ENCODE results near the gene DLG5. TPM values are rescaled to one million over a fixed set of nuclear protein-coding genes. Genes with fewer than 3 reads are reported as not detected.

Gene DLG5
- total RNA-seq, 1 donor: 39.7 TPM

DNA sequence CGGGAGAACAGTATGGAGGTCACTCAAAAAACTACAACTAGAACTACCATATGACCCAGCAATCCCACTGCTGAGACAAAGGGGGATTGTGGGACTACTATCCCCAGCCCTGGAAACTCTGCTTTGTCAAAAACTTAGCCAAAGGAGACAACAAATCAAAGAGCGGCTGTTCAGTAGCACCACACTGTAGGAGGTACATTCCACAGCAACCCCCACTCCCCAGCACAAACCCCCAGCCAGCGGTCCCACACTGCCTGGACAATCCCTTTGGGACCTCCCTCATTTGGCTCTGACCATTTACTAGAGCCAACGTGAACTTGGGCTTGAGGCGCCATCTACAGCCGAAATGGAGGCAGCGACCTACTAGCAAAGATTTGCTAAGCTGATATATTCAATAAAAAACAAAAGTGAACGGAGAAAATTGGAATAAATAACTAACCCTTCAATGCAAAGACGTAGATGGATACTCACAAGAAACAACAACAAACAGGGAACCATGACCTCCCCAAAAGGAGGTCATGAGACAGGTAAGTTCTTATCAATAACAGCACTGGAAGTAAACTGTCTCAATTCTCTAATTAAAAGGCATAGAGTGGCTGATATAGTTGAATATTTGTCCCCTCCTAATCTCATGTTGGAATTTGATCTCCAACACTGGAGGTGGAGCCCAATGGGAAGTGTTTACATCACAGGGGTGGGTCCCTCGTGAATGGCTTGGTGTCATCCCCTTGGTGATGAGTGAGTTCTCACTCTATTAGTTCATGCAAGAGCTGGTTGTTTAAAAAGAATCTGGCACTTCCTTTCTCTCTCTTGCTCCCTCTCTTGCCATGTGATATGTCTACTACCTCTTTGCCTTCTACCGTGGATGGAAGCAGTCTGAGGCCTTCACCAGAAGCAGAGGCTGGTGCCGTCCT is 170.0 kb downstream of the DLG5 start:
- no peak overlapping the region for H3K4me3 ChIP-seq (ENCODE audit: low read depth, low read length)
- TF ChIP-seq, protein P1, sequence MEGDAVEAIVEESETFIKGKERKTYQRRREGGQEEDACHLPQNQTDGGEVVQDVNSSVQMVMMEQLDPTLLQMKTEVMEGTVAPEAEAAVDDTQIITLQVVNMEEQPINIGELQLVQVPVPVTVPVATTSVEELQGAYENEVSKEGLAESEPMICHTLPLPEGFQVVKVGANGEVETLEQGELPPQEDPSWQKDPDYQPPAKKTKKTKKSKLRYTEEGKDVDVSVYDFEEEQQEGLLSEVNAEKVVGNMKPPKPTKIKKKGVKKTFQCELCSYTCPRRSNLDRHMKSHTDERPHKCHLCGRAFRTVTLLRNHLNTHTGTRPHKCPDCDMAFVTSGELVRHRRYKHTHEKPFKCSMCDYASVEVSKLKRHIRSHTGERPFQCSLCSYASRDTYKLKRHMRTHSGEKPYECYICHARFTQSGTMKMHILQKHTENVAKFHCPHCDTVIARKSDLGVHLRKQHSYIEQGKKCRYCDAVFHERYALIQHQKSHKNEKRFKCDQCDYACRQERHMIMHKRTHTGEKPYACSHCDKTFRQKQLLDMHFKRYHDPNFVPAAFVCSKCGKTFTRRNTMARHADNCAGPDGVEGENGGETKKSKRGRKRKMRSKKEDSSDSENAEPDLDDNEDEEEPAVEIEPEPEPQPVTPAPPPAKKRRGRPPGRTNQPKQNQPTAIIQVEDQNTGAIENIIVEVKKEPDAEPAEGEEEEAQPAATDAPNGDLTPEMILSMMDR (IDR thresholded peaks at IDR 0.05; ENCODE audit: insufficient read depth, low read depth, low read length): peak; percentile 92

DNA sequence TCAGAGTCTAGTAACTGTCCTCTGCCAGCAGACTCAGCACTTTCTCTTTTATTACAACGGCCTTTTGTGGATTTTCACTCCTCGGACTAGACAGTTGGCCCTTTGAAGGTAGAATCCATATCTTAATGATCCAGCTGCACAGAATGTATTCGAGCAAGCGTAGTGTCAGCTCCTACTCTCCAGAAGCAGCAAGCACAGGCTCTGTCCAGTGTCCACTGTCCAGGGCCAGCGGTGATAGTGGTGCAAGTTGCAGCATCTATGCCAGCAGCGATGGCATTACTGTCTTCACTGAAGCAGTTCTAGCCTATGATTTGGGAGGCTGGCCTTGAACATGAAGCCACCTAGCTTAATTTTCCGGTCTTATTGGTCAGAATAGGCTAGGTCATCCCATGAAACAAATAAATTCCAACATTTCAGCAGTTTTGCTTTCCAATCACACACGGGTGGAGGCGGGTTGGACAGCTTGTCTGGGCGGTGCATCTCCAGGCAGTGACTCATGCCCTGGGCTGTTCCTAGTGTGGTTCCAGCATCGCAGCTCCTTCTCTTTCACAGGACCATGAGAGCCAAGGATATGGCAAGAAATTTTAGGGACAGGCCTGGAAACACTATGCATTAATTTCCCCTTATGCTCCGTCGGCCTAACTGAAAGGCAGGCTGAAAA is 180.4 kb downstream of the DLG5 start:
- peak overlapping the region; percentile 39 for H3K4me3 ChIP-seq (ENCODE audit: low read depth, low read length)
- peak; percentile 68 for DNase-seq (ENCODE audit: low read depth)
- TF ChIP-seq, protein P1 (IDR thresholded peaks at IDR 0.05; ENCODE audit: insufficient read depth, low read depth, low read length): no peak

More for the DNA sequence above, 170.0 kb downstream of the DLG5 start:
- DNase-seq (ENCODE audit: low read depth): peak; percentile 75

DNA sequence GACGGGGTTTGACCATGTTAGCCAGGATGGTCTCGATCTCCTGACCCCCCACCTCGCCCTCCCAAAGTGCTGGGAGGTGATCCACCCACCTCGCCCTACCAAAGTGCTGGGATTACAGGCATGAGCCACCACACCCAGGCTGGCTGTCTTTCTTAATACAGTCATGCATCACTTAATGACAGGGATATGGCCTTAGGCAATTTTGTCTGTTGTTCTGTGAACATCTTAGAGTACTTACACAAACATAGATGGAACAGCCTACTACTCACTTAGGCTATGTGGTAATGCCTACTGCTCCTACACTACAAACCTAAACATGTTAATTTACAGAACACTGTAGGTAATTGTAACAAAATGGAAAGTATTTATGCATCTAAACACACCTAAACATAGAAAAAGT is 182.3 kb downstream of the DLG5 start:
- H3K4me3 ChIP-seq (ENCODE audit: low read depth, low read length): no peak overlapping the region
- TF ChIP-seq, protein P1 (IDR thresholded peaks at IDR 0.05; ENCODE audit: insufficient read depth, low read depth, low read length): no peak
- DNase-seq (ENCODE audit: low read depth): peak; percentile 57

DNA sequence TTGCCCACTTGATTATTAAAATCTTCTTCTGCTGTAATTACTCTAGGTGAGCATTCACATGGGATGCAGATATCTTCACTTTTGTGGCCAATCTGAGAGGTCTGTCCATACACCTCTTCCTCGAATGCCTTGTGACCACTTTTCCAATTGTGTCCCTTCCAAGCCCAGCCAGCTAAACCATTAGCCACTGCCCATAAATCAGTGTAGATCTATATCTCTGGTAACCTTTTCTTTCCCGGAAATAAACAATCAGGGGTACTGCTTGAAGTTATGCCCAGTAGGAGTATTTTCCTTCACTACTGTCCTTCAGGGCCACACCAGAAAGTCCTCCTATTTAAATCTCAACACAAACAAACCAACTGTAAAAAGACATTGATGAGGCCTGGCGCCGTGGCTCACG is 184.4 kb downstream of the DLG5 start:
- H3K4me3 ChIP-seq (ENCODE audit: low read depth, low read length): no peak overlapping the region
- TF ChIP-seq, protein P1 (IDR thresholded peaks at IDR 0.05; ENCODE audit: insufficient read depth, low read depth, low read length): no peak
- DNase-seq (ENCODE audit: low read depth): no peak

DNA sequence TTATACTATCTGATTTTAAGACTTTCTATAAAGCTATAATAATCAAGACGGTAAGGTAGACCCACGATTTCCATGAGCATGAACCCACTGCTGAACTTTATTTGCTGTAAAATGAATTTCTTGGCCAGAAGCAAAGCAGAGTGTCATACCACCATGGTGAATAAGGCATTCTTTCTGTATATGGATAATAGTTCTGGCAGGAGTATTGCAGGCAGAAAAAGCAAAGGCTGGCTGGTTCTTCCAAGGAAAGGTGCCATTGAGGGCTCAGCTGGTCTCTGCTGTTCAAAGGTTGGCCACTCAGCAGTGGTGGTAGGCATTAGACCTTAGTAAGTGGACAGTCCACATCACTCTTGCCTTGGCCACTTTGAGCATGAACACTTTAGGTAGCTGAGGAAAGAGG is 184.8 kb downstream of the DLG5 start:
- TF ChIP-seq, protein P1 (IDR thresholded peaks at IDR 0.05; ENCODE audit: insufficient read depth, low read depth, low read length): no peak
- H3K4me3 ChIP-seq (ENCODE audit: low read depth, low read length): no peak overlapping the region
- DNase-seq (ENCODE audit: low read depth): no peak

Small RNA genes within 50 kb of the gene (small RNA-seq; reads per million reads assigned to genes)
- gene RF00017 (not detected), gene RN7SL284P (not detected), gene RNU6-1266P (not detected)

Other genes with a start within 250 kb of the DLG5 start
- 15.1 and 18.6 TPM in 2 replicates for gene POLR3A, start 102.8 kb upstream of the DLG5 start, total RNA-seq
- gene RPS24, start 107.1 kb upstream of the DLG5 start, total RNA-seq: 1,478 and 1,668 TPM in 2 replicates

Measured in fibroblast of villous mesenchyme (primary cell).